Measurements from ENCODE around the gene FHOD3. TPM values are rescaled to one million over a fixed set of nuclear protein-coding genes. Genes with fewer than 3 reads are reported as not detected.
A peak's percentile ranks its signal among the peaks of the same experiment; 100 is the strongest.

The FHOD3 gene
- total RNA-seq (2014; rRNA removed; shearing (Covaris generic)) = 7.1 and 8.7 TPM in 2 replicates
- polyA plus RNA-seq (2016; fragmentation: Nextera tagmentation; extraction: Ambion mirVana) = 2.4 and 2.7 TPM in 2 replicates
- long read RNA-seq, partial matches to known transcripts = 3 of 5 reads
- long read RNA-seq, other reads (novel, unspliced or antisense) = 2 of 5 reads

DNA sequence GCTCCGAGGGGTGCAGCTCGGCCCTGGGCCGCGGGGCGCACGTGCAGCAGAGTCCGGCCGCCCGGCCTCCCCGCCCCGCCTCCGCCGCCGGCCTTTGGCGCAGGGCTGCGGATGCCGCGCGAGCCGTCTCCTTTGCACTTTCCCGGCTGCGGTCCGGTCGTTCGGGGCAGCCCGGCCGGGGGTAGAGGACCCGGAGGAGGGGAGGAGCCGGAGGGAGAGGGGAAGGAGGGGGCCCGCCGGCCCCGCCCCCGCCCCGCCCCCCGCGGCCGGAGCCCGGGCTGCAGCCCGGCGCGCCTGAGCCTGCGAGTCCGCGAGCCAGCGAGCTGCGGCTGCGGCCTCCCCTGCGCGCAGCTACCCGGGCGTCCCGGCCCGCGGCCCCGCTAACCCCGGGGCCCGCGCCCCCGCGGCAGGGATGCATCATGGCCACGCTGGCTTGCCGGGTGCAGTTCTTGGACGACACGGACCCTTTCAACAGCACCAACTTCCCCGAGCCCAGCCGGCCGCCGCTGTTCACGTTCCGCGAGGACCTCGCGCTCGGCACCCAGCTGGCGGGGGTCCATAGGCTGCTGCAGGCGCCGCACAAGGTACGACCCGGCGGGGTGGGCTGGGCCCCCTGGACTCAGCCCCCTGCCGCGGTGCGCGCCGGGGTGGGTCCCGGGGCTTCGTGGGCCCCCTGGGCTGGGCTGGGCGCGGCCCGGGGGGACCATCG, at the start of gene FHOD3:
TSS of gene FHOD3 (plus strand) at position 297 of the 709 bp plus-strand sequence. CDS start at position 420, 123 bp downstream.
- H3K9me2 ChIP-seq (ENCODE audit: insufficient read depth) = no peaks in the 10 kb centered on the region
- Mint-ChIP-seq H3K4me3 (peak within 1 kb of the TSS; percentile 61), H3K27ac (no peak within 1 kb of the TSS), H3K4me1 (peaks cover 7% of the 10 kb centered on the region), H3K9me3 (no peaks in the 10 kb centered on the region), H3K27me3 (ENCODE audit: insufficient read depth, low read depth, poor library complexity) (peaks cover 10% of the 10 kb centered on the region), H3K36me3 (ENCODE audit: low read depth) (no peaks in the 10 kb centered on the region)
- ATAC-seq (peak; percentile 64), DNase-seq (ENCODE audit: low spot score) (peak; percentile 87)
- H3K27me3 ChIP-seq (ENCODE audit: insufficient read depth) = peaks cover 68% of the 10 kb centered on the region
- peak within 1 kb of the TSS; percentile 97 for H3K4me2 ChIP-seq
- no peak within 1 kb of the TSS for H3K27ac ChIP-seq (ENCODE audit: low read depth)
- H3F3A ChIP-seq (replicated peaks; ENCODE audit: low read depth) = no peaks in the 10 kb centered on the region; the same call in 1 of the 2 replicates
- H3K79me2 ChIP-seq (replicated peaks; ENCODE audit: insufficient read depth) = 0 out of 2 replicates have a peak, but pooled peaks cover under 1% of the 10 kb centered on the region
- peaks cover 11% of the 10 kb centered on the region for H3K4me1 ChIP-seq (ENCODE audit: insufficient read depth)
- H3K36me3 ChIP-seq (ENCODE audit: insufficient read depth) = no peaks in the 10 kb centered on the region
- H4K20me1 ChIP-seq (replicated peaks; ENCODE audit: insufficient read depth) = peaks cover 7% of the 10 kb centered on the region
- H3K4me3 ChIP-seq = peak within 1 kb of the TSS; percentile 87
- peak within 1 kb of the TSS; percentile 97 for H2AFZ ChIP-seq
- TF ChIP-seq POLR2AphosphoS5 (IDR thresholded peaks at IDR 0.05; ENCODE audit: low read depth) (peak; percentile 34; the same call in 1 of the 2 replicates), ZNF114 (CRISPR knock-in tag; IDR thresholded peaks at IDR 0.05) (no peak)

- H3K9me2 ChIP-seq (ENCODE audit: insufficient read depth) = no peaks in the 10 kb centered on the region
- no peak overlapping the region for H2AFZ ChIP-seq
- H3K4me2 ChIP-seq = no peak overlapping the region
- no peaks in the 10 kb centered on the region; the same call in 1 of the 2 replicates for H3K4me1 ChIP-seq (ENCODE audit: insufficient read depth)
- no peak overlapping the region for H3K27ac Mint-ChIP-seq
- H3K27me3 Mint-ChIP-seq (ENCODE audit: insufficient read depth, low read depth, poor library complexity) = peaks cover 5% of the 10 kb centered on the region
- H3K4me3 ChIP-seq = no peak overlapping the region
- no peaks in the 10 kb centered on the region for H4K20me1 ChIP-seq (replicated peaks; ENCODE audit: insufficient read depth)
- no peaks in the 10 kb centered on the region for H3F3A ChIP-seq (replicated peaks; ENCODE audit: low read depth)
- ATAC-seq (no peak), DNase-seq (ENCODE audit: low spot score) (no peak)
- H3K4me3 Mint-ChIP-seq = no peak overlapping the region
- H3K36me3 Mint-ChIP-seq (ENCODE audit: low read depth) = peaks cover 39% of the 10 kb centered on the region
- H3K79me2 ChIP-seq (replicated peaks; ENCODE audit: insufficient read depth) = no peaks in the 10 kb centered on the region
- H3K4me1 Mint-ChIP-seq = peaks cover 11% of the 10 kb centered on the region
- no peaks in the 10 kb centered on the region; the same call in 2 of the 3 replicates for H3K9me3 Mint-ChIP-seq
- H3K36me3 ChIP-seq (ENCODE audit: insufficient read depth) = no peaks in the 10 kb centered on the region
- no peaks in the 10 kb centered on the region for H3K27me3 ChIP-seq (ENCODE audit: insufficient read depth)
- TF ChIP-seq POLR2AphosphoS5 (IDR thresholded peaks at IDR 0.05; ENCODE audit: low read depth) = no peak
- TF ChIP-seq, protein P1, sequence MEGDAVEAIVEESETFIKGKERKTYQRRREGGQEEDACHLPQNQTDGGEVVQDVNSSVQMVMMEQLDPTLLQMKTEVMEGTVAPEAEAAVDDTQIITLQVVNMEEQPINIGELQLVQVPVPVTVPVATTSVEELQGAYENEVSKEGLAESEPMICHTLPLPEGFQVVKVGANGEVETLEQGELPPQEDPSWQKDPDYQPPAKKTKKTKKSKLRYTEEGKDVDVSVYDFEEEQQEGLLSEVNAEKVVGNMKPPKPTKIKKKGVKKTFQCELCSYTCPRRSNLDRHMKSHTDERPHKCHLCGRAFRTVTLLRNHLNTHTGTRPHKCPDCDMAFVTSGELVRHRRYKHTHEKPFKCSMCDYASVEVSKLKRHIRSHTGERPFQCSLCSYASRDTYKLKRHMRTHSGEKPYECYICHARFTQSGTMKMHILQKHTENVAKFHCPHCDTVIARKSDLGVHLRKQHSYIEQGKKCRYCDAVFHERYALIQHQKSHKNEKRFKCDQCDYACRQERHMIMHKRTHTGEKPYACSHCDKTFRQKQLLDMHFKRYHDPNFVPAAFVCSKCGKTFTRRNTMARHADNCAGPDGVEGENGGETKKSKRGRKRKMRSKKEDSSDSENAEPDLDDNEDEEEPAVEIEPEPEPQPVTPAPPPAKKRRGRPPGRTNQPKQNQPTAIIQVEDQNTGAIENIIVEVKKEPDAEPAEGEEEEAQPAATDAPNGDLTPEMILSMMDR (conservative IDR thresholded peaks at IDR 0.05; ENCODE audit: low read depth in 2 of 2) = no peak
- TF ChIP-seq EZH2phosphoT487 (IDR thresholded peaks at IDR 0.05; ENCODE audit: unreplicated experiment) = no peak
- no peak for TF ChIP-seq JUNB (IDR thresholded peaks at IDR 0.05; ENCODE audit: unreplicated experiment)
- no peak for TF ChIP-seq ZNF114 (CRISPR knock-in tag; IDR thresholded peaks at IDR 0.05)
- TF ChIP-seq EZH2 (IDR thresholded peaks at IDR 0.05; ENCODE audit: low read depth, unreplicated experiment) = no peak
- TF ChIP-seq STAT1 (IDR thresholded peaks at IDR 0.05; ENCODE audit: unreplicated experiment) = no peak
- no peak for TF ChIP-seq CREB1 (CRISPR knock-in tag; IDR thresholded peaks at IDR 0.05; ENCODE audit: low read depth)
- TF ChIP-seq ZNF331 (CRISPR knock-in tag; IDR thresholded peaks at IDR 0.05; ENCODE audit: low read depth) = no peak
- TF ChIP-seq NANOG (IDR thresholded peaks at IDR 0.05; ENCODE audit: borderline replicate concordance) = no peak
- H3K27ac ChIP-seq (ENCODE audit: low read depth) = no peak overlapping the region
These were observed 48.1 kb upstream of the FHOD3 start for GRCh38 chr18:36249392-36249791.
